ENCODE results near the gene NUFIP1.

GRCh38 chr13:44895264-44895952, 93.9 kb downstream of the NUFIP1 start:
- TF ChIP-seq CTCF (conservative IDR thresholded peaks at IDR 0.05; ENCODE audit: low read length) (no peak), EZH2phosphoT487 (IDR thresholded peaks at IDR 0.05; ENCODE audit: borderline replicate concordance) (no peak)
